ENCODE data around the gene ZFP92. TPM values are rescaled to one million over a fixed set of nuclear protein-coding genes. Genes with fewer than 3 reads are reported as not detected.

Gene ZFP92
- total RNA-seq, 3 donors from 2014 or later: 0.17 to 1.6 (median 0.22) TPM

DNA sequence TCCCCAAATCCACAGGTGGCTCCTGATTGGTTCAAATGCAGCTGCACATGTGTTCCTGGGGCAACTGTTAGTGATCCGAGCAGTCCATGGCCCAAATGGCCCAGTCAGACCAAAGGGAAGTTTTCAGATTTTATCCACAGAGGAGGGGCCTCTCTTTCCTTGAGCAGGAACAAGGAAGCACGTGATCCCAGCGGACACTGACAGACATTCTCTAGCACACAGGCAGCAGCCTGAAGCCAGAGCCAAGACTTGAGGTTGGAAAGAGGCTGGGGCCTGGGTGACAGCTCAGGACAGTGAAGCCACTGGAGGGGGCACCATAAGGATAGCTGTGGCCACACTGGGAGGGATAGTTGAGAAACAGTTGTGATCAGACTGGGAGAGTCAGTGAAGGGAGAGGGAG is 3.5 kb upstream of the ZFP92 start:
- ATAC-seq (no peak), DNase-seq (no peak)
- TF ChIP-seq, protein P1, sequence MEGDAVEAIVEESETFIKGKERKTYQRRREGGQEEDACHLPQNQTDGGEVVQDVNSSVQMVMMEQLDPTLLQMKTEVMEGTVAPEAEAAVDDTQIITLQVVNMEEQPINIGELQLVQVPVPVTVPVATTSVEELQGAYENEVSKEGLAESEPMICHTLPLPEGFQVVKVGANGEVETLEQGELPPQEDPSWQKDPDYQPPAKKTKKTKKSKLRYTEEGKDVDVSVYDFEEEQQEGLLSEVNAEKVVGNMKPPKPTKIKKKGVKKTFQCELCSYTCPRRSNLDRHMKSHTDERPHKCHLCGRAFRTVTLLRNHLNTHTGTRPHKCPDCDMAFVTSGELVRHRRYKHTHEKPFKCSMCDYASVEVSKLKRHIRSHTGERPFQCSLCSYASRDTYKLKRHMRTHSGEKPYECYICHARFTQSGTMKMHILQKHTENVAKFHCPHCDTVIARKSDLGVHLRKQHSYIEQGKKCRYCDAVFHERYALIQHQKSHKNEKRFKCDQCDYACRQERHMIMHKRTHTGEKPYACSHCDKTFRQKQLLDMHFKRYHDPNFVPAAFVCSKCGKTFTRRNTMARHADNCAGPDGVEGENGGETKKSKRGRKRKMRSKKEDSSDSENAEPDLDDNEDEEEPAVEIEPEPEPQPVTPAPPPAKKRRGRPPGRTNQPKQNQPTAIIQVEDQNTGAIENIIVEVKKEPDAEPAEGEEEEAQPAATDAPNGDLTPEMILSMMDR (IDR thresholded peaks at IDR 0.05): no peak
- intact Hi-C loops (cut with DNase I, micrococcal nuclease): no loop called here
- H3K36me3 ChIP-seq (ENCODE audit: low read depth): no peaks in the 10 kb centered on the region
- H3K9me3 ChIP-seq: no peaks in the 10 kb centered on the region
- H3K4me3 ChIP-seq: no peak overlapping the region
- H3K4me1 ChIP-seq (ENCODE audit: low read depth): no peaks in the 10 kb centered on the region

DNA sequence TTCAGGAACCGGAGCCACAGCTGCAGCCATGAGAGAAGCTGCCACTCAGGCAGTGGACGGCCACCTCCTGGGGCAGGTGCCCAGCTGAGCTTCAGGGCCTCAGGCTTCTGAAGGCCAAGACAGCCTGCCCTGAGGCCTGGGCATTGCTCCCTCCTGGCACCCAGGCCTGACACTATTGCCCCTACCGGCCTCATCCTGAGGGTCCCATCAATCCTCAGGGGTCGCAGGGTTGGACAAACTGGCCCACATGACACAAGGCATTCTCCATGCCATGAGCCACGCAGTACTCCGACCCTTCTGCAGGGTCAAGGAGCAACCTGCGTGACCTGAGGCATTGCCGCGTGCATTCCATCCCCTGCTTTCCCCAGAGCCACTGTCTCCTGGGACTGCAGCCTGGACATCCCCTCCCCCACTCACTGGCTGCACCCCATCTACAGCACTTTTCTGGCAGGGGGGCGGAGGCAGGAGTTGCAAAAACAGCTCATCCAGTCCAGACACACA is 3.0 kb upstream of the ZFP92 start:
- Histone ChIP-seq H3K4me1 (ENCODE audit: low read depth) (no peaks in the 10 kb centered on the region), H3K36me3 (ENCODE audit: low read depth) (no peaks in the 10 kb centered on the region), H3K4me3 (no peak overlapping the region), H3K9me3 (no peaks in the 10 kb centered on the region)
- DNase-seq: no peak
- ATAC-seq: no peak
- intact Hi-C loops (cut with DNase I, micrococcal nuclease): no loop called here
- TF ChIP-seq, protein P1 (IDR thresholded peaks at IDR 0.05): no peak

DNA sequence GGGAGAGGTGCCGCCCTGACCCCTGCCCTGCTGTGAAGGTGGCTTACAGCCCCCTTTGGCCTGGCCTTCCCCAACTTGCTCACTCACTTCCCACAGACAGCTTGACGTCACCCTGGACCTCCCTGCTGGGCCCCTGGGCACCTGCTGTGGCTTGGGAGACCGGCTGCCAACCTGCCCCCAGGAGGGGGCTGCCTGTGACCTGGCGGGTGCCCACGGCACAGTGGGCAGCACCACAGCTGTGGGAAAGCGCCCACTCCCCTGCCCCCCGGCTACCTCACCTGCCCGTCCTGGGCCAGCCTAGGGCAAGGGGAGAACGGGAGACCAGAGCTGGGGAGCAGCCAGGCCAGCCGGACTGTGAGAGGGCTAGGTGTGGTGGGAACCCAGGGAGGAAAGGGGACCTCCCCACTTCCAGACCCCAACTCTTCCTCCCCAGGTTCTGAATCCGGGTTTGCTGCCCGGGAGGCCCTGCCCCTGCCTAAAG is 2.4 kb upstream of the ZFP92 start:
- H3K9me3 ChIP-seq: no peaks in the 10 kb centered on the region
- no peaks in the 10 kb centered on the region for H3K4me1 ChIP-seq (ENCODE audit: low read depth)
- no peak overlapping the region for H3K4me3 ChIP-seq
- no peaks in the 10 kb centered on the region for H3K36me3 ChIP-seq (ENCODE audit: low read depth)
- ATAC-seq (no peak), DNase-seq (no peak)
- TF ChIP-seq, protein P1 (IDR thresholded peaks at IDR 0.05): no peak
- intact Hi-C loops (cut with DNase I, micrococcal nuclease): no loop called here

DNA sequence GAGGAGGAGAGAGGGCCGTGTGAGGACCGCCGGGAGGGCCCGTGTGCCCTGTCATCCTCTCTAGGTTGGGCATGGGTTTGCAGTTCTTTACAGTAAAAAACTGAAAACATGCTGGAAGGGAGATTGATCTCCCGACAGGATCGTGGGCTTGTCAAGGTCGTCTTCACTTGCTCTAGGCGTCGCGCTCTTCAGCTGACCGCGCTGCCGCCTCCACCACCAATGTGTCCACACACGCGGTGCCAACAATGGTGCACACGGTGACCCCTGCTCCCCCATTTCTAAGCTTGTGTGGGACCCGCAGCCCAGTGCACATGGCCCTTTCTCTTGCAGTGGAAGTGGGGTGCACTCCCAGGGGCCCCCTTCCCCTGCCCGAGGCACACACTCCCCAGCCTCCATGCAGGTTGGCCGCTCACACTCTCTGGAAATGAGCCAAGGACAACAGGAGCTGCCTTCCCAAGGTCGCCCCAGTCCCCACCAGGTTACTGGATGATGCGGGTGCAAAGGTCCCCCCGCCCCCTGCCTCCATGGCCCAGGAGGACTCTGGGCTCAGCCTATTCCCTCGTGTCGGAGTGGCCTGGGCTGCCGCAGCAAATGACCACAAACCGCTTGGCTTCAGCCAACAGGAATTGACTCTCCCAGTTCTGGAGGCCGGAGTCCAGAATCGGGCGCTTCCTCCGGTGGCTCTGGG is 1.7 kb upstream of the ZFP92 start:
- no peak overlapping the region for H3K4me3 ChIP-seq
- H3K36me3 ChIP-seq (ENCODE audit: low read depth): no peaks in the 10 kb centered on the region
- no peak for DNase-seq
- intact Hi-C loops (cut with DNase I, micrococcal nuclease): no loop called here
- TF ChIP-seq, protein P1 (IDR thresholded peaks at IDR 0.05): no peak
- ATAC-seq: no peak
- no peaks in the 10 kb centered on the region for H3K4me1 ChIP-seq (ENCODE audit: low read depth)
- no peaks in the 10 kb centered on the region for H3K9me3 ChIP-seq

DNA sequence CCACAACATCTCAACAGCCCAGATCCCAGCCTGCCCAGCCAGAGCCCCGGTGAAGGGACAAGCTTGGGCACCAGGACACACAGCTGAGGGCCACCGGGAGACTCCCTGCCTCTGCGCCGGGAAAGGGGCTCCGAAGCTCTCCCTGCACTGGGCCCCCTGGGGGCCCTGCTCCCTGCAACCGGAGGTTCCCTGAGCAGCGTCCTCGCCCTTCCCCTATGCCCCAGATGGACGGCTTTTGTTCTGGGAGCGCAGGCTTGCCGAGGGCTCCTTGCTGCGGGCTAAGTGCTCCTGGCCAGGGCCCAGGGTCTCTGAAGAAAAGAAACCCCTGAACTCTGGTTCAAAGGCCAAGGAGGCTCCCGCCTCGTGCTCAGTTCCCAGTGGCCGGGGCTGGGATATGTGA is 899 bp upstream of the ZFP92 start:
- TF ChIP-seq, protein P1 (IDR thresholded peaks at IDR 0.05): no peak
- no peak for DNase-seq
- ATAC-seq: no peak
- no peaks in the 10 kb centered on the region for H3K4me1 ChIP-seq (ENCODE audit: low read depth)
- no peak overlapping the region for H3K4me3 ChIP-seq
- H3K9me3 ChIP-seq: no peaks in the 10 kb centered on the region
- H3K36me3 ChIP-seq (ENCODE audit: low read depth): no peaks in the 10 kb centered on the region
- intact Hi-C loops (cut with DNase I, micrococcal nuclease): no loop called here

Measured in mucosa of descending colon (tissue), 3 donors.